Epithelial cell of proximal tubule (primary cell): ENCODE results near the gene COA8. TPM values are rescaled to one million over a fixed set of nuclear protein-coding genes. Genes with fewer than 3 reads are reported as not detected.
"Not testable (repeated sequence)": the region's sequence is repeated elsewhere in the genome, so short reads cannot be mapped to it uniquely, and the experiment has no call there.

Source experiments
- DNase-seq: peaks from one replicate; pipeline ENCODE4 v3.0.0-alpha.2; 2011; ENCODE audit warnings: low read depth
- H3K4me3 ChIP-seq: 2 replicates; pipeline ENCODE4 v1.5.1; 2011; ENCODE audit warnings: low read depth, mild to moderate bottlenecking, low read length
- CTCF ChIP-seq: conservative IDR thresholded peaks from 2 replicates; pipeline ENCODE4 v1.5.1; 2012; ENCODE audit warnings: low read depth, mild to moderate bottlenecking, low read length
- total RNA-seq: library from RNA; depleted of rRNA; stranded (reverse); fragments of >200 nt; gene quantifications from 2 replicates; pipeline ENCODE4 v1.2.3, GENCODE V29; 2015

COA8 gene
- total RNA-seq, 1 donor from 2014 or later, result 29.0 TPM

- DNase-seq, result no peak
- no peak for TF ChIP-seq CTCF
- no peak overlapping the region for H3K4me3 ChIP-seq
Observed at GRCh38 chr14:103594265-103594664, 31.5 kb downstream of the COA8 start.

GRCh38 chr14:103597623-103598377 lies 35.0 kb downstream of the COA8 start:
- no peak for DNase-seq
- no peak for TF ChIP-seq CTCF
- H3K4me3 ChIP-seq, result no peak overlapping the region

- H3K4me3 ChIP-seq, result no peak overlapping the region
- no peak for TF ChIP-seq CTCF
- no peak for DNase-seq
Observed at GRCh38 chr14:103600503-103600902, 37.7 kb downstream of the COA8 start.

DNA sequence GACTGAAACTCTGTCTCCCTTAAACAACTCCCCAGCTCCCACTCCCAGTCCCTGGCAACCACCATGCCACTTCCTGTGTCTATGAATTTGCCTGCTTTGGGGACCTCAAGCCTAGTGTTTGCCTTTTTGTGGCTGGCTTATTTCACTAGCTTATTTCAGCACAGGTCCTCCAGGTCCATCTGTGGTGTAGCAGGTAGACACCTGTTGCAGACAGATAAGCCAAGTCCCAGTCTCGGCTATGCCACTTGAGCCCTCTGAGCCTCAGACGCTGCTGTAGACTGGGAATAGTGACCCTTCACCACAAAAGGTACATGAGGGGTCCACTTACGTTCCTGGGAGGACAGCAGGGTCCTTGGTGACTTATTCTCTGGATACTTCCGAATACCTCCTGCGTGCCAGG lies 41.9 kb downstream of the COA8 start:
- H3K4me3 ChIP-seq, result no peak overlapping the region
- no peak for DNase-seq
- no peak for TF ChIP-seq CTCF

GRCh38 chr14:103606963-103607668 lies 44.4 kb downstream of the COA8 start:
- TF ChIP-seq CTCF, result no peak

DNA sequence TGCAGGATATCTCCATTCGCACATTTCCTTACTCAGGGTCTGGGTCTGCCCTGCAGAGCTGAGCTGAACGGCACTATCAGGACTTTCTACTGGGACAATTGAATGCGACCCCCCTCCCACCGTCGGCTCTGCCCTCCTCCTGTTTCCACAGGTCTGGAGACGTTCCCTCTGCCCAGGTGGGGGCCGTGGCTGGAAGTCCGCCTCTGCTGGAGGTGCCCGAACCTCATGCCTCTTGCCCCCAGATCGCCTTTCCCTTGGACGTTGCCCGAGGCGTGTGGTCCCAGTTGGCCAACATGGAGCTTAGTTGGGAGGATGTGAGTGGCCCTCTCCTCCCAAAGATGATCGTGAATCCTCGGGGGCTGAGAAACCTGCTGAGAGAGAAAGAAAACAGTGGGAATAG lies 45.1 kb downstream of the COA8 start:
- DNase-seq, result no peak
- no peak overlapping the region for H3K4me3 ChIP-seq
- TF ChIP-seq CTCF, result no peak

More at GRCh38 chr14:103606963-103607668, 44.4 kb downstream of the COA8 start:
- DNase-seq, result no peak
- peak overlapping the region; percentile 2 for H3K4me3 ChIP-seq

DNA sequence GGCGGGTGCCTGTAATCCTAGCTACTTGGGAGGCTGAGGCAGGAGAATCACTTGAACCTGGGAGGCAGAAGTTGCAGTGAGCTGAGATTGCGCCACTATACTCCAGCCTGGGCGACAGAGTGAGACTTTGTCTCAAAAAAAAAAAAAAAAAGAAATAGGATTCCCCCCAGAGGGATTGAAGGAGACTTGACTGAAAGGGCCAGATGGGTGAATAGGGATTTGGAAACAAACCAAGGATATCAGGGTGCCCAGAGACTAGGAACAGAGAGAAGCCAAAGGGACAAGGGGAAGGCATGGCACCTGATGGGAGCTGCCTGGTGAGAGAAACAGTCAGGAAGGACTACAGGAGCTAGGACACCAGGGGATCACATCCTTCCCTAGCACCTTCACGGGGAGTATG lies 46.3 kb downstream of the COA8 start:
- not testable (repeated sequence) for H3K4me3 ChIP-seq, DNase-seq
